Spleen (tissue), 11 donors: ENCODE results near the gene PPM1L. TPM values are rescaled to one million over a fixed set of nuclear protein-coding genes. Genes with fewer than 3 reads are reported as not detected.

Experiments used
- DNase-seq: peaks from one replicate; pipeline ENCODE4 v3.0.0-alpha.2; 2020
- H3K27ac ChIP-seq, 8 donors: fragments of 200-600 bp; sonication (generic) in 7 of 8; 1 replicate in 4 of 8; 2 replicates in 4 of 8; pipeline versions ENCODE4 v1.5.0 to v1.8.0; 2016 to 2021; ENCODE audit warnings: inconsistent platforms in 4 of 8, mild to moderate bottlenecking in 4 of 8, moderate library complexity in 1 of 8
- H3K27me3 ChIP-seq, 7 donors: fragments of 200-600 bp; sonication (generic) in 6 of 7; replicated peaks in 1 of 7; 1 replicate in 4 of 7; 2 replicates in 3 of 7; pipeline versions ENCODE4 v1.5.0 to v1.8.0; 2016 to 2021; ENCODE audit warnings: inconsistent platforms in 3 of 7, mild to moderate bottlenecking in 1 of 7
- H3K36me3 ChIP-seq, 6 donors: fragments of 200-600 bp; sonication (generic) in 5 of 6; 1 replicate in 4 of 6; 2 replicates in 2 of 6; pipeline versions ENCODE4 v1.5.0 to v1.8.0; 2016 to 2021; ENCODE audit warnings: inconsistent platforms in 2 of 6
- H3K4me1 ChIP-seq, 6 donors: fragments of 200-600 bp; sonication (generic) in 5 of 6; 1 replicate in 3 of 6; 2 replicates in 3 of 6; pipeline versions ENCODE4 v1.5.0 to v1.8.0; 2016 to 2021; ENCODE audit warnings: inconsistent platforms in 3 of 6
- H3K4me3 ChIP-seq, 8 donors: fragments of 200-600 bp; sonication (generic) in 7 of 8; 1 replicate in 4 of 8; 2 replicates in 4 of 8; pipeline versions ENCODE4 v1.5.0 to v1.8.0; 2016 to 2021; ENCODE audit warnings: inconsistent platforms in 4 of 8, mild to moderate bottlenecking in 4 of 8, moderate library complexity in 2 of 8
- H3K9me3 ChIP-seq, 8 donors: fragments of 200-600 bp; sonication (generic) in 7 of 8; 1 replicate in 4 of 8; 2 replicates in 4 of 8; pipeline versions ENCODE4 v1.5.0 to v1.8.0; 2016 to 2021; ENCODE audit warnings: inconsistent platforms in 4 of 8
- POLR2A ChIP-seq, 3 donors: fragments of 450-650 bp; IDR thresholded peaks; one replicate each; pipeline ENCODE4 v1.5.1; 2017; ENCODE audit warnings: antibody characterized with exemption in 3 of 3, mild to moderate bottlenecking in 1 of 3
- POLR2AphosphoS5 ChIP-seq, 3 donors: sonication (generic); formaldehyde crosslinking; IDR thresholded peaks; one replicate each; pipeline ENCODE4 v1.5.1; 2017; ENCODE audit warnings: antibody characterized with exemption in 3 of 3
- WGBS, 5 donors: extraction: QIAGEN DNeasy Blood & Tissue Kit in 3 of 5; methylation state at CpG; one replicate each; pipeline versions ENCODE4 v1.1.5 to v1.1.7; 2013 to 2018; 5-methylcytosine and 5-hydroxymethylcytosine counted together
- intact Hi-C: fragments of 100-400 bp; cut with DNase I; formaldehyde crosslinking; loops from one replicate; pipeline ENCODE4 v1.15.0; 2023; ENCODE audit warnings: low total_unique reads
- polyA plus RNA-seq, 3 donors: library from polyadenylated mRNA; stranded (reverse); fragments of 200-250 nt; gene quantifications; one replicate each; pipeline ENCODE4 v1.2.1, GENCODE V29; 2013
- total RNA-seq, 7 donors: library from RNA; depleted of rRNA in 3 of 7; stranded (reverse); fragments of >200 nt in 3 of 7; fragmentation: NEBNext Ultra II Directional in 4 of 7; extraction: Animal tissue kit (Norgen Biotek cat#: 25700) in 4 of 7; gene quantifications; one replicate each; pipeline versions ENCODE4 v1.1.0 to v1.2.1, GENCODE V29; 2016 to 2021
- TF ChIP-seq, protein P1 (sequence below), 11 experiments: fragments of 200-600 bp in 7 of 11; fragments of 450-650 bp in 4 of 11; sonication (generic) in 4 of 11; IDR thresholded peaks in 8 of 11; conservative IDR thresholded peaks in 3 of 11; 1 replicate in 7 of 11; 2 replicates in 4 of 11; pipeline versions ENCODE4 v1.4.0 to v1.8.0; 2016 to 2021; ENCODE audit warnings: antibody characterized with exemption in 11 of 11, inconsistent platforms in 4 of 11, mild to moderate bottlenecking in 1 of 11
- donor health status: healthy with polysubstance abuse.
- donor health status: DM: no; HTN: no; CAD: no; lungs with moderate emphysema.
- donor health status: DM: no; HTN: no; CAD: no.
- donor health status: Bipolar disorder and iron deficiency.
- donor health status: healthy.
- donor health status: DM: no; HTN: no; CAD: no.
- donor health status: DM: yes; HTN: yes; CAD: no.

The PPM1L gene
- total and polyA plus RNA-seq, 10 donors, result 0.63 to 16.7 (median 12.2) TPM

DNA sequence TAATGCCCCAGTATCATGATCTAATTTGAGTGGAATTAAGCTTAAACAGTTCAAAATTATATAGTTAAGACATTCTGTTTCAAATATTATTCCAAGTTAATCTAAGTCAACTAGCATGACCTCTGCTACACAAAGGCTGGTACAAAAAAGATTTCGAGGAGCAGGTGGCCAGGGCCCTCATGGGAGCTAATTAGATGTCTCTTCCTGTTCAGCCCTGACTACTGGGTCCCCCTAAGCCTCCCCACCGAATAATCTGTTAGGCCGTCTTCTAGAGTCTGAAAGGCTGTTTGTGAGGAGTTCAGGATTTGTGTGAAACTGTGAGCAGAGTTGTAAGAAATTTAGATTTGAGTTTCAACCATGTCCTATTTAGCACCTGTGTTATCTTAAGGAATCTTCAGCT lies 75.4 kb downstream of the PPM1L start:
- Histone ChIP-seq H3K9me3 (peaks cover 0 to 5% (median 0%) of the 10 kb centered on the region in 8 donors), H3K4me1 (no peaks in the 10 kb centered on the region), H3K4me3 (no peak overlapping the region), H3K27me3 (no peaks in the 10 kb centered on the region), H3K27ac (no peak overlapping the region), H3K36me3 (no peaks in the 10 kb centered on the region)
- intact Hi-C loops, result no loop called here
- 75 to 91% (median 85%) methylated on average over 3 of the region's 3 CpGs for WGBS, 5 donors
- no peak for TF ChIP-seq POLR2A (IDR thresholded peaks at IDR 0.05)
- no peak for TF ChIP-seq POLR2AphosphoS5 (IDR thresholded peaks at IDR 0.05)
- TF ChIP-seq, protein P1, sequence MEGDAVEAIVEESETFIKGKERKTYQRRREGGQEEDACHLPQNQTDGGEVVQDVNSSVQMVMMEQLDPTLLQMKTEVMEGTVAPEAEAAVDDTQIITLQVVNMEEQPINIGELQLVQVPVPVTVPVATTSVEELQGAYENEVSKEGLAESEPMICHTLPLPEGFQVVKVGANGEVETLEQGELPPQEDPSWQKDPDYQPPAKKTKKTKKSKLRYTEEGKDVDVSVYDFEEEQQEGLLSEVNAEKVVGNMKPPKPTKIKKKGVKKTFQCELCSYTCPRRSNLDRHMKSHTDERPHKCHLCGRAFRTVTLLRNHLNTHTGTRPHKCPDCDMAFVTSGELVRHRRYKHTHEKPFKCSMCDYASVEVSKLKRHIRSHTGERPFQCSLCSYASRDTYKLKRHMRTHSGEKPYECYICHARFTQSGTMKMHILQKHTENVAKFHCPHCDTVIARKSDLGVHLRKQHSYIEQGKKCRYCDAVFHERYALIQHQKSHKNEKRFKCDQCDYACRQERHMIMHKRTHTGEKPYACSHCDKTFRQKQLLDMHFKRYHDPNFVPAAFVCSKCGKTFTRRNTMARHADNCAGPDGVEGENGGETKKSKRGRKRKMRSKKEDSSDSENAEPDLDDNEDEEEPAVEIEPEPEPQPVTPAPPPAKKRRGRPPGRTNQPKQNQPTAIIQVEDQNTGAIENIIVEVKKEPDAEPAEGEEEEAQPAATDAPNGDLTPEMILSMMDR (IDR thresholded peaks at IDR 0.05 in 8 of 11, conservative IDR thresholded peaks at IDR 0.05 in 3 of 11), result no peak
- DNase-seq, result no peak

DNA sequence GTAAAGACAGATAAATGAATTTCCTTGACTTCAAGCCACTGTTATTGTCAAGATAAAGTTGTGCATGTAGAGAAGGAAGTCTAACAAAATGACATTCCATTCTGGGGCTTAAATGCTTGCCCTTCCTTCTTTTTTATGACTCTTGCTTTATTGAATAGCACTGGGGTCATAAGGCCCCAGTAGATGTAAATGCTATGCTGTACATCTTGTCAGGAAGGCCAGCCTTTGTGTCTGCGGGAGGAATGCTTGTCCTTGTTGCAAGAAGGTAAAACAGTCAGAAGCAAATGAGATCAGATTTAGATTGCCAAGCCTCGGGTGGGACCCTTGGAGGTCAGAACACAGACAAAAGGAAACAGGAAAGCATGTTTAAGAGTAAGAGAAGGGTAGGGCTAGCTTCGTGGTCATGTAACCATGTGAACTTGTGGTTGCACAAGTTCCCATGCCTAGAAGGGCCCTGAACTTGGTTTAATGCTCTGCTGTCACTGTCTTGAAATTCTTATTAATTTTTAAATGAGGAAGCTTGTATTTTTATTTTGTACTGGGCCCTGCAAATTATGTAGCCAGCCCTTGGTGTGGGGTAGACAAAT lies 81.5 kb downstream of the PPM1L start:
- Histone ChIP-seq H3K27ac (peak overlapping the region in 2 of 8 donors; percentile 33 to 50), H3K9me3 (peaks cover 0 to 14% (median 0%) of the 10 kb centered on the region in 8 donors), H3K4me1 (peaks cover 0 to 8% (median 0%) of the 10 kb centered on the region in 6 donors), H3K4me3 (no peak overlapping the region), H3K36me3 (no peaks in the 10 kb centered on the region), H3K27me3 (no peaks in the 10 kb centered on the region)
- 5 to 15% (median 7%) methylated on average over 3 of the region's 3 CpGs for WGBS, 5 donors
- TF ChIP-seq POLR2A (IDR thresholded peaks at IDR 0.05) (no peak), POLR2AphosphoS5 (IDR thresholded peaks at IDR 0.05) (no peak)
- TF ChIP-seq, protein P1 (IDR thresholded peaks at IDR 0.05 in 8 of 11, conservative IDR thresholded peaks at IDR 0.05 in 3 of 11), result no peak
- DNase-seq, result no peak
- intact Hi-C loops, result no loop called here

DNA sequence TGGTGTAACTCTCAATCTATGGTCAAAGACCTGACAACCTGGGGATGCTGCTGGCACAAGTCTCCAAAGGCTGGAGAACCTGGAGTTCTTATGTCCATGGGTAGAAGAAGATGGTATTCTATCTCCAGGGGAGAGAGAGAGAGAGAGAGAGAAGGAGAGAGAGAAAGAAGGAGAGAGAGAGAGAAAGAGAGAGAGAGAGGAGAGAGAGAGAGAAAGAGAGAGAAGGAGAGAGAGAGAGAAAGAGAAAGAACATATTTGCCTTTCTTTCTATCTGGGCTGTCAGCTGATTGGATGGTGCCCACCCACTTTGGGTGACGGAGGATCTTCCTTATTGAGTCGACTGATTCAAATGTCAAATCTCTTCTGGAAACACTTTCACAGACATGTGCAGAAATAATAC lies 84.6 kb downstream of the PPM1L start:
- H3K27ac ChIP-seq, result no peak overlapping the region
- 82 to 93% (median 87%) methylated on average over 2 of the region's 2 CpGs for WGBS, 5 donors
- H3K27me3 ChIP-seq, result no peaks in the 10 kb centered on the region
- TF ChIP-seq POLR2A (IDR thresholded peaks at IDR 0.05) (no peak), POLR2AphosphoS5 (IDR thresholded peaks at IDR 0.05) (no peak)
- TF ChIP-seq, protein P1 (IDR thresholded peaks at IDR 0.05 in 8 of 11, conservative IDR thresholded peaks at IDR 0.05 in 3 of 11), result no peak
- intact Hi-C loops, result no loop called here
- H3K4me3 ChIP-seq, result no peak overlapping the region
- H3K4me1 ChIP-seq, result peaks cover 0 to 8% (median 0%) of the 10 kb centered on the region in 6 donors
- H3K36me3 ChIP-seq, result no peaks in the 10 kb centered on the region
- no peak for DNase-seq
- peaks cover 0 to 17% (median 0%) of the 10 kb centered on the region in 8 donors for H3K9me3 ChIP-seq

DNA sequence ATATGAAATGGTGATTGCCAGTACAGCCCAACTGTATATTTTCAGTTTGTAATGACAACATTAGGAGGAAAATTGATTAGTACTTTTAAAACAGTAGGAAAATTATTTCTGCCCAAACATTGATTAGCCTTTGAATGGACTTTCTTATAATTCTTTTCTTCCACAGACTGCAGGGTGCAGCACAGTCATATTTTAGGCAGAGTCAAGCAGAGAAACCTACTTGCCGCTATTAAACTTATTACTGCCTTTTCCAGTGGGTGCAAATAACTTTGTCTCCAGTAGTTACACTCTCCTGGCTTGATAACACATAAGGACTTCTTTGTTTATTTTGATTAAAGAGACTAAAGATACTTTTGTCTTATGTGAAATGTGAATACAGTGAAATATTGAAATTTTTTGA lies 85.4 kb downstream of the PPM1L start:
- H3K4me3 ChIP-seq, result no peak overlapping the region
- peaks cover 0 to 8% (median 0%) of the 10 kb centered on the region in 6 donors for H3K4me1 ChIP-seq
- WGBS, 5 donors, result 88 to 100% (median 98%) methylated on average over 1 of the region's 1 CpG
- H3K27ac ChIP-seq, result no peak overlapping the region
- no peaks in the 10 kb centered on the region for H3K36me3 ChIP-seq
- intact Hi-C loops, result no loop called here
- H3K27me3 ChIP-seq, result no peaks in the 10 kb centered on the region
- TF ChIP-seq POLR2A (IDR thresholded peaks at IDR 0.05) (no peak), POLR2AphosphoS5 (IDR thresholded peaks at IDR 0.05) (no peak)
- TF ChIP-seq, protein P1 (IDR thresholded peaks at IDR 0.05 in 8 of 11, conservative IDR thresholded peaks at IDR 0.05 in 3 of 11), result no peak
- H3K9me3 ChIP-seq, result peaks cover 0 to 17% (median 0%) of the 10 kb centered on the region in 8 donors
- no peak for DNase-seq
